ENCODE data around the gene FAM161A. TPM values are rescaled to one million over a fixed set of nuclear protein-coding genes. Genes with fewer than 3 reads are reported as not detected.

Gene FAM161A
- total RNA-seq, 1 experiment from 2014 or later, result 7.3 TPM

DNA sequence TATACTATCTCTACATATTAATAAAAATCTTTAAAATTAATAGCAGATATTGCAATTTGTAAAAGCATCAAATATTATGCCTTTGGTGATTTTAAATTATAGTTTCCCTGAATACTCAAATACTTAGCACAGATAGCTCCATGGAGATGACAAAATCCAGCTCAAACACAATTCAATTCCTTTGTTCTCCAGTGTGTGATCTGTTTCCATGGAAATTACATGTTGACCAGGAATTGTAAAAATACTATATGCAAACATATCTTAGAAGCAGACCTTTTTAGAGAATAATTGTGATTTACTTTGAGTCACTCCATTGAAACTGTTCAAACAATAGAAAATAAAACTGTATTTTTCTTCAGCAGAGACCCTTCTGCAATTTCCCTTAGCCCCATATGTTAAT lies 68.3 kb downstream of the FAM161A start:
- Histone ChIP-seq H3K9ac (ENCODE audit: low read length) (no peak overlapping the region), H3K79me2 (ENCODE audit: insufficient read depth, low read length) (no peaks in the 10 kb centered on the region), H3K36me3 (ENCODE audit: control insufficient read depth in 1 of 2, insufficient read depth in 2 of 2, low read length in 2 of 2) (no peaks in the 10 kb centered on the region), H3K4me1 (ENCODE audit: control insufficient read depth in 1 of 2, insufficient read depth in 2 of 2, low read length in 2 of 2) (peaks cover 0 to 4% of the 10 kb centered on the region in 2 experiments; a peak in 1 of 4 replicates), H4K20me1 (ENCODE audit: insufficient read depth) (no peaks in the 10 kb centered on the region), H3K4me3 (replicated peaks in 1 of 2; ENCODE audit: low read depth in 1 of 2, low read length in 2 of 2) (no peak overlapping the region), H3K4me2 (ENCODE audit: low read length) (no peak overlapping the region), H3K9me3 (ENCODE audit: control insufficient read depth in 1 of 2, insufficient read depth in 1 of 2, low read depth in 1 of 2, low read length in 2 of 2) (no peaks in the 10 kb centered on the region), H2AFZ (ENCODE audit: low read depth, low read length, poor library complexity, severe bottlenecking) (no peak overlapping the region), H3K9me2 (ENCODE audit: insufficient read depth) (no peaks in the 10 kb centered on the region), H3K27ac (ENCODE audit: low read depth, low read length) (no peak overlapping the region), H3K27me3 (ENCODE audit: insufficient read depth, low read length) (no peaks in the 10 kb centered on the region)
- ATAC-seq (no peak), DNase-seq (ENCODE audit: low read depth, low spot score) (no peak)
- ChIA-PET RAD21 (ENCODE audit: low non-redundant PET in 1 of 2, low total read pairs in 2 of 2, uncharacterized antibody in 2 of 2, unreplicated experiment in 2 of 2) (no interaction called here), CTCF (no interaction called here), POLR2A (no interaction called here)
- intact Hi-C loops (cut with micrococcal nuclease), result no loop called here
- no peak for TF ChIP-seq JUND (IDR thresholded peaks at IDR 0.05)
- no peak for TF ChIP-seq YY1 (IDR thresholded peaks at IDR 0.05; ENCODE audit: extremely low read depth, insufficient replicate concordance, low read depth, low read length)
- TF ChIP-seq ZFX (IDR thresholded peaks at IDR 0.05), result no peak
- no peak for TF ChIP-seq MAX (IDR thresholded peaks at IDR 0.05)
- TF ChIP-seq POLR2A (IDR thresholded peaks at IDR 0.05; ENCODE audit: borderline replicate concordance, extremely low read depth, insufficient read depth, insufficient read length), result no peak
- no peak for TF ChIP-seq CEBPB (IDR thresholded peaks at IDR 0.05; ENCODE audit: low read depth)
- TF ChIP-seq CTCF (IDR thresholded peaks at IDR 0.05 in 2 of 3, conservative IDR thresholded peaks at IDR 0.05 in 1 of 3; ENCODE audit: borderline replicate concordance in 1 of 3, insufficient read depth in 1 of 3, low read depth in 2 of 3, low read length in 2 of 3), result no peak
- TF ChIP-seq SP1 (IDR thresholded peaks at IDR 0.05; ENCODE audit: low read depth), result no peak
- TF ChIP-seq CBX3 (IDR thresholded peaks at IDR 0.05; ENCODE audit: low read depth), result no peak
- no peak for TF ChIP-seq EZH2phosphoT487 (IDR thresholded peaks at IDR 0.05; ENCODE audit: borderline replicate concordance)
- TF ChIP-seq EGR1 (IDR thresholded peaks at IDR 0.05; ENCODE audit: low read depth), result no peak
- BruUV-seq (replicated peaks), result no TSS peak
